HepG2 (cell line): ENCODE data around the gene PLK3. TPM values are rescaled to one million over a fixed set of nuclear protein-coding genes. Genes with fewer than 3 reads are reported as not detected.

Experiments used
- CBX2 ChIP-seq, 2 experiments: fragments of 200-600 bp in 1 of 2; sonication (generic); formaldehyde crosslinking in 1 of 2; IDR thresholded peaks; 2 replicates each; pipeline versions ENCODE4 v1.7.0 to v1.8.1; 2018 to 2022; ENCODE audit warnings: low read depth in 2 of 2, low read length in 1 of 2, mild to moderate bottlenecking in 1 of 2, missing genetic modification reagents in 1 of 2
- FOXC1 ChIP-seq: sonication (generic); formaldehyde crosslinking; IDR thresholded peaks from 2 replicates; pipeline ENCODE4 v1.8.0; 2022; ENCODE audit warnings: mild to moderate bottlenecking, missing genetic modification reagents, borderline replicate concordance
- MED8 ChIP-seq: sonication (generic); formaldehyde crosslinking; IDR thresholded peaks from 2 replicates; pipeline ENCODE4 v1.8.1; 2023; ENCODE audit warnings: mild to moderate bottlenecking, missing genetic modification reagents; ENCODE audit not compliant: insufficient replicate concordance
- MEIS2 ChIP-seq: sonication (generic); formaldehyde crosslinking; IDR thresholded peaks from 2 replicates; pipeline ENCODE4 v1.9.0; 2021; ENCODE audit warnings: mild to moderate bottlenecking, missing genetic modification reagents
- NCOA5 ChIP-seq: sonication (generic); formaldehyde crosslinking; IDR thresholded peaks from 2 replicates; pipeline ENCODE4 v1.4.0; 2020; ENCODE audit warnings: missing genetic modification reagents
- NR2C2 ChIP-seq: sonication (generic); formaldehyde crosslinking; IDR thresholded peaks from 2 replicates; pipeline ENCODE4 v1.4.0; 2020; ENCODE audit warnings: missing genetic modification reagents, mild to moderate bottlenecking, moderate library complexity, borderline replicate concordance
- POLR2G ChIP-seq: fragments of 200-400 bp; formaldehyde crosslinking; IDR thresholded peaks from 2 replicates; pipeline ENCODE4 v1.6.1; 2018; ENCODE audit warnings: mild to moderate bottlenecking, low read depth, low read length, moderate library complexity
- PPARG ChIP-seq: conservative IDR thresholded peaks from 2 replicates; pipeline ENCODE4 v1.6.1; 2016; ENCODE audit warnings: missing biosample characterization, missing genetic modification reagents
- REL ChIP-seq: sonication (generic); formaldehyde crosslinking; conservative IDR thresholded peaks from 2 replicates; pipeline ENCODE4 v1.8.0; 2022; ENCODE audit warnings: mild to moderate bottlenecking, missing genetic modification reagents, moderate library complexity
- TAF15 ChIP-seq: fragments of 200-400 bp; formaldehyde crosslinking; IDR thresholded peaks from one replicate; pipeline ENCODE4 v1.6.1; 2018; ENCODE audit warnings: mild to moderate bottlenecking, low read depth, low read length; ENCODE audit not compliant: poor library complexity, severe bottlenecking
- TARDBP ChIP-seq: sonication (generic); formaldehyde crosslinking; IDR thresholded peaks from 2 replicates; pipeline ENCODE4 v1.8.0; 2022; ENCODE audit warnings: mild to moderate bottlenecking, missing genetic modification reagents
- ZBTB7B ChIP-seq: sonication (generic); formaldehyde crosslinking; IDR thresholded peaks from 2 replicates; pipeline ENCODE4 v1.4.0; 2020; ENCODE audit warnings: missing genetic modification reagents
- ZFAT ChIP-seq: sonication (generic); formaldehyde crosslinking; conservative IDR thresholded peaks from 2 replicates; pipeline ENCODE4 v1.8.1; 2023; ENCODE audit warnings: missing genetic modification reagents, inconsistent platforms
- ZNF670 ChIP-seq: sonication (generic); formaldehyde crosslinking; IDR thresholded peaks from 2 replicates; pipeline ENCODE4 v1.8.0; 2022; ENCODE audit warnings: mild to moderate bottlenecking, missing genetic modification reagents, borderline replicate concordance
- polyA plus RNA-seq, 8 experiments: library from polyadenylated mRNA; depleted of rRNA in 3 of 8; stranded (reverse) in 7 of 8; unstranded in 1 of 8; fragments of >200 nt; fragmentation: Illumina TruSeq in 4 of 8; extraction: Trizol in 4 of 8; gene quantifications; 2 replicates each; pipeline versions ENCODE4 v1.2.1 to v1.2.3, GENCODE V29; 2011 to 2016; ENCODE audit warnings: low read depth in 4 of 8, missing spikeins in 1 of 8, mixed read lengths in 1 of 8; ENCODE audit not compliant: insufficient read depth in 1 of 8
- total RNA-seq, 5 experiments: library from RNA; depleted of rRNA; stranded (reverse); fragments of >200 nt; fragmentation: Illumina TruSeq; extraction: Trizol; gene quantifications; 2 replicates each; pipeline ENCODE4 v1.2.3, GENCODE V29; 2016; ENCODE audit warnings: low read depth in 1 of 5
- TF ChIP-seq, protein P1 (sequence below): IDR thresholded peaks from 2 replicates; pipeline ENCODE4 v1.6.1; 2016; ENCODE audit warnings: mild to moderate bottlenecking
- TF ChIP-seq, protein P2 (sequence below): sonication (generic); formaldehyde crosslinking; IDR thresholded peaks from 2 replicates; pipeline ENCODE4 v1.4.0; 2020; ENCODE audit warnings: missing genetic modification reagents, borderline replicate concordance
- TF ChIP-seq, protein P3 (sequence below): sonication (generic); formaldehyde crosslinking; IDR thresholded peaks from 2 replicates; pipeline ENCODE4 v1.5.0; 2020; ENCODE audit warnings: mild to moderate bottlenecking, missing genetic modification reagents, borderline replicate concordance

The PLK3 gene
- total and polyA plus RNA-seq, 2 of the 13 experiments (the other 11 are each of a cell fraction or from before 2014, with no cell fraction given) = 9.8 to 16.9 TPM

DNA sequence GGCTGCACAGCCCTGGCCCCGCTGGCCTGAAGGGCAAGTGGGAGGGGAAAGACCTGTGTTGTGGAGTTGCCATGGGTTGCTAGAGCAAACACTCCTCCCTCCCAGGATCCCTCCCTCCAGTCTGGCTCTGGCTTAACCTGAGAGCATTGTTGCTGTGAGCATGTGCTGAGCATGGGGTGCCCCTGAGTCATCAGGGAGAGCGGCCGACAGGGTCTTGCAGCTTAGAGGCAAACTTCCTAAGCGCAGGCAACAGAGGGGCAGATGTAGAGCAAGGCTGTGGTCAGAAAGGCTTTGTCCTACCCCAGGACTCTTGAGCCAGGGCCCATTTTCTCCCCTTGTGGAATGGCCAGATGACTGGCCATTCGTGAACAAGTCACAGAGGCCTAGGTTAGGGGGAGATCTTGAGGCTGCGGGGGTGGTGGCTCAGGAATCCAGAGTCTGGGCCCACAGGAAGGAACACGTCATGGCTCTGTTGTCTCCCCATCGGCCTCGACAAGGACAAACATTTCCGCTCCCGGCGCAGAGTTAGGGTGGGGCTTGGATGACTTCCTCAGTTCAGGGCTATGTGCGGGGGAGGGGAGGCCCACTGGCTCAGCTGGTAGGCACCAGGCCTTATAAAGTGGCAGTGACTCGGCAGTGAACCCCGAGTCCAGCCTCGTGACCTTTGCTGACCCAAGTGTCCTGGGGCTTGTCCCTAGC is 7.3 kb downstream of the PLK3 start (continued):
- TF ChIP-seq PPARG (CRISPR knock-in tag) (no peak), POLR2G (peak; percentile 83), MEIS2 (peak; percentile 18), REL (peak; percentile 53), ZBTB7B (CRISPR knock-in tag) (no peak), MED8 (CRISPR knock-in tag) (no peak), CBX2 (IDR thresholded peaks at IDR 0.05; ENCODE audit: low read depth, low read length) (no peak), CBX2 (CRISPR knock-in tag; IDR thresholded peaks at IDR 0.05; ENCODE audit: low read depth) (no peak), TAF15 (no peak), NCOA5 (CRISPR knock-in tag) (no peak), ZNF670 (CRISPR knock-in tag) (peak; percentile 98), NR2C2 (CRISPR knock-in tag) (peak; percentile 58), FOXC1 (CRISPR knock-in tag) (peak; percentile 45), ZFAT (CRISPR knock-in tag) (no peak), TARDBP (0 out of 2 replicates have a peak, but pooled peaks have one; percentile 80)
- TF ChIP-seq, protein P1, sequence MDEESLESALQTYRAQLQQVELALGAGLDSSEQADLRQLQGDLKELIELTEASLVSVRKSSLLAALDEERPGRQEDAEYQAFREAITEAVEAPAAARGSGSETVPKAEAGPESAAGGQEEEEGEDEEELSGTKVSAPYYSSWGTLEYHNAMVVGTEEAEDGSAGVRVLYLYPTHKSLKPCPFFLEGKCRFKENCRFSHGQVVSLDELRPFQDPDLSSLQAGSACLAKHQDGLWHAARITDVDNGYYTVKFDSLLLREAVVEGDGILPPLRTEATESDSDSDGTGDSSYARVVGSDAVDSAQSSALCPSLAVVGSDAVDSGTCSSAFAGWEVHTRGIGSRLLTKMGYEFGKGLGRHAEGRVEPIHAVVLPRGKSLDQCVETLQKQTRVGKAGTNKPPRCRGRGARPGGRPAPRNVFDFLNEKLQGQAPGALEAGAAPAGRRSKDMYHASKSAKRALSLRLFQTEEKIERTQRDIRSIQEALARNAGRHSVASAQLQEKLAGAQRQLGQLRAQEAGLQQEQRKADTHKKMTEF (CRISPR knock-in tag) = peak; percentile 72; the same call in 1 of the 2 replicates
- TF ChIP-seq, protein P2, sequence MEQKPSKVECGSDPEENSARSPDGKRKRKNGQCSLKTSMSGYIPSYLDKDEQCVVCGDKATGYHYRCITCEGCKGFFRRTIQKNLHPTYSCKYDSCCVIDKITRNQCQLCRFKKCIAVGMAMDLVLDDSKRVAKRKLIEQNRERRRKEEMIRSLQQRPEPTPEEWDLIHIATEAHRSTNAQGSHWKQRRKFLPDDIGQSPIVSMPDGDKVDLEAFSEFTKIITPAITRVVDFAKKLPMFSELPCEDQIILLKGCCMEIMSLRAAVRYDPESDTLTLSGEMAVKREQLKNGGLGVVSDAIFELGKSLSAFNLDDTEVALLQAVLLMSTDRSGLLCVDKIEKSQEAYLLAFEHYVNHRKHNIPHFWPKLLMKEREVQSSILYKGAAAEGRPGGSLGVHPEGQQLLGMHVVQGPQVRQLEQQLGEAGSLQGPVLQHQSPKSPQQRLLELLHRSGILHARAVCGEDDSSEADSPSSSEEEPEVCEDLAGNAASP (CRISPR knock-in tag) = 0 out of 2 replicates have a peak, but pooled peaks have one; percentile 28
- TF ChIP-seq, protein P3, sequence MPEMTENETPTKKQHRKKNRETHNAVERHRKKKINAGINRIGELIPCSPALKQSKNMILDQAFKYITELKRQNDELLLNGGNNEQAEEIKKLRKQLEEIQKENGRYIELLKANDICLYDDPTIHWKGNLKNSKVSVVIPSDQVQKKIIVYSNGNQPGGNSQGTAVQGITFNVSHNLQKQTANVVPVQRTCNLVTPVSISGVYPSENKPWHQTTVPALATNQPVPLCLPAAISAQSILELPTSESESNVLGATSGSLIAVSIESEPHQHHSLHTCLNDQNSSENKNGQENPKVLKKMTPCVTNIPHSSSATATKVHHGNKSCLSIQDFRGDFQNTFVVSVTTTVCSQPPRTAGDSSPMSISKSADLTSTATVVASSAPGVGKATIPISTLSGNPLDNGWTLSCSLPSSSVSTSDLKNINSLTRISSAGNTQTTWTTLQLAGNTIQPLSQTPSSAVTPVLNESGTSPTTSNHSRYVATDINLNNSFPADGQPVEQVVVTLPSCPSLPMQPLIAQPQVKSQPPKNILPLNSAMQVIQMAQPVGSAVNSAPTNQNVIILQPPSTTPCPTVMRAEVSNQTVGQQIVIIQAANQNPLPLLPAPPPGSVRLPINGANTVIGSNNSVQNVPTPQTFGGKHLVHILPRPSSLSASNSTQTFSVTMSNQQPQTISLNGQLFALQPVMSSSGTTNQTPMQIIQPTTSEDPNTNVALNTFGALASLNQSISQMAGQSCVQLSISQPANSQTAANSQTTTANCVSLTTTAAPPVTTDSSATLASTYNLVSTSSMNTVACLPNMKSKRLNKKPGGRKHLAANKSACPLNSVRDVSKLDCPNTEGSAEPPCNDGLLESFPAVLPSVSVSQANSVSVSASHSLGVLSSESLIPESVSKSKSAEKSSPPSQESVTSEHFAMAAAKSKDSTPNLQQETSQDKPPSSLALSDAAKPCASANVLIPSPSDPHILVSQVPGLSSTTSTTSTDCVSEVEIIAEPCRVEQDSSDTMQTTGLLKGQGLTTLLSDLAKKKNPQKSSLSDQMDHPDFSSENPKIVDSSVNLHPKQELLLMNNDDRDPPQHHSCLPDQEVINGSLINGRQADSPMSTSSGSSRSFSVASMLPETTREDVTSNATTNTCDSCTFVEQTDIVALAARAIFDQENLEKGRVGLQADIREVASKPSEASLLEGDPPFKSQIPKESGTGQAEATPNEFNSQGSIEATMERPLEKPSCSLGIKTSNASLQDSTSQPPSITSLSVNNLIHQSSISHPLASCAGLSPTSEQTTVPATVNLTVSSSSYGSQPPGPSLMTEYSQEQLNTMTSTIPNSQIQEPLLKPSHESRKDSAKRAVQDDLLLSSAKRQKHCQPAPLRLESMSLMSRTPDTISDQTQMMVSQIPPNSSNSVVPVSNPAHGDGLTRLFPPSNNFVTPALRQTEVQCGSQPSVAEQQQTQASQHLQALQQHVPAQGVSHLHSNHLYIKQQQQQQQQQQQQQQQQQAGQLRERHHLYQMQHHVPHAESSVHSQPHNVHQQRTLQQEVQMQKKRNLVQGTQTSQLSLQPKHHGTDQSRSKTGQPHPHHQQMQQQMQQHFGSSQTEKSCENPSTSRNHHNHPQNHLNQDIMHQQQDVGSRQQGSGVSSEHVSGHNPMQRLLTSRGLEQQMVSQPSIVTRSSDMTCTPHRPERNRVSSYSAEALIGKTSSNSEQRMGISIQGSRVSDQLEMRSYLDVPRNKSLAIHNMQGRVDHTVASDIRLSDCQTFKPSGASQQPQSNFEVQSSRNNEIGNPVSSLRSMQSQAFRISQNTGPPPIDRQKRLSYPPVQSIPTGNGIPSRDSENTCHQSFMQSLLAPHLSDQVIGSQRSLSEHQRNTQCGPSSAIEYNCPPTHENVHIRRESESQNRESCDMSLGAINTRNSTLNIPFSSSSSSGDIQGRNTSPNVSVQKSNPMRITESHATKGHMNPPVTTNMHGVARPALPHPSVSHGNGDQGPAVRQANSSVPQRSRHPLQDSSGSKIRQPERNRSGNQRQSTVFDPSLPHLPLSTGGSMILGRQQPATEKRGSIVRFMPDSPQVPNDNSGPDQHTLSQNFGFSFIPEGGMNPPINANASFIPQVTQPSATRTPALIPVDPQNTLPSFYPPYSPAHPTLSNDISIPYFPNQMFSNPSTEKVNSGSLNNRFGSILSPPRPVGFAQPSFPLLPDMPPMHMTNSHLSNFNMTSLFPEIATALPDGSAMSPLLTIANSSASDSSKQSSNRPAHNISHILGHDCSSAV (CRISPR knock-in tag) = peak; percentile 8; the same call in 1 of the 2 replicates
